IMR-90 (cell line): ENCODE results near the gene PPFIA2. TPM values are rescaled to one million over a fixed set of nuclear protein-coding genes. Genes with fewer than 3 reads are reported as not detected.

Experiments used
- ATAC-seq: fragments of 200-7000 bp; cut with Tn5 transposase; 2 replicates; pipeline ENCODE4 v1.9.1; 2020; ENCODE audit warnings: low read depth, mild to moderate bottlenecking, moderate library complexity
- BruUV-seq: library from RNA; stranded (reverse); fragments of 400-500 nt; replicated peaks from 2 replicates; lab custom pipeline; 2021; lab: Mats Ljungman, UMichigan
- CTCF ChIA-PET: fragments of 300-600 bp; formaldehyde crosslinking; extraction: SDS; loops from one replicate; lab custom pipeline; 2021; ENCODE audit warnings: antibody characterized with exemption; lab: Yijun Ruan, JAX
- POLR2A ChIA-PET: fragments of 300-600 bp; sonication (Branson Sonifier 250); formaldehyde crosslinking; loops from one replicate; lab custom pipeline; 2022; ENCODE audit warnings: antibody characterized with exemption; ENCODE audit not compliant: unreplicated experiment; lab: Charles Lee
- DNase-seq: peaks from one replicate; pipeline ENCODE4 v3.0.0; 2013
- H2AFZ ChIP-seq: replicated peaks from 2 replicates; pipeline ENCODE3; 2013; ENCODE audit warnings: low read length, mild to moderate bottlenecking; ENCODE audit not compliant: poor library complexity
- H2AK5ac ChIP-seq: 2 replicates; pipeline ENCODE4 v1.6.1; 2013; ENCODE audit warnings: low read depth, low read length, inconsistent platforms
- H2AK9ac ChIP-seq: replicated peaks from 2 replicates; pipeline ENCODE3; 2013; ENCODE audit warnings: mild to moderate bottlenecking, low read depth, low read length, moderate library complexity; ENCODE audit not compliant: poor library complexity
- H2BK120ac ChIP-seq: 2 replicates; pipeline ENCODE4 v1.6.1; 2013; ENCODE audit warnings: low read depth, low read length, inconsistent platforms
- H2BK15ac ChIP-seq: 3 replicates; pipeline ENCODE4 v1.6.1; 2013; ENCODE audit warnings: low read depth, low read length, inconsistent platforms
- H2BK20ac ChIP-seq: 2 replicates; pipeline ENCODE4 v1.6.1; 2013; ENCODE audit warnings: low read depth, mild to moderate bottlenecking, inconsistent platforms, low read length, moderate library complexity
- H2BK5ac ChIP-seq: 2 replicates; pipeline ENCODE4 v1.6.1; 2013; ENCODE audit warnings: mild to moderate bottlenecking, low read depth, low read length, inconsistent platforms; ENCODE audit not compliant: poor library complexity, severe bottlenecking
- H3K14ac ChIP-seq: replicated peaks from 2 replicates; pipeline ENCODE4 v1.6.1; 2013; ENCODE audit warnings: low read depth, low read length, inconsistent platforms
- H3K18ac ChIP-seq: 2 replicates; pipeline ENCODE4 v1.6.1; 2013; ENCODE audit warnings: low read depth, low read length, control low read depth
- H3K23ac ChIP-seq: 2 replicates; pipeline ENCODE4 v1.6.1; 2013; ENCODE audit warnings: low read depth, low read length, inconsistent platforms
- H3K27ac ChIP-seq: 2 replicates; pipeline ENCODE4 v1.5.1; 2013; ENCODE audit warnings: mild to moderate bottlenecking, control low read depth, low read length; ENCODE audit not compliant: insufficient read depth
- H3K27me3 ChIP-seq: 2 replicates; pipeline ENCODE4 v1.6.1; 2013; ENCODE audit warnings: low read length; ENCODE audit not compliant: control insufficient read depth, insufficient read depth
- H3K36me3 ChIP-seq: 2 replicates; pipeline ENCODE4 v1.6.1; 2013; ENCODE audit warnings: low read length, mixed read lengths; ENCODE audit not compliant: control insufficient read depth, insufficient read depth
- H3K4ac ChIP-seq: 2 replicates; pipeline ENCODE4 v1.6.1; 2013; ENCODE audit warnings: low read depth, low read length, inconsistent platforms
- H3K4me1 ChIP-seq: 2 replicates; pipeline ENCODE4 v1.6.1; 2013; ENCODE audit warnings: low read length, mixed read lengths; ENCODE audit not compliant: control insufficient read depth, insufficient read depth
- H3K4me2 ChIP-seq: 2 replicates; pipeline ENCODE4 v1.6.1; 2013; ENCODE audit warnings: low read depth, mild to moderate bottlenecking, control low read depth, low read length, moderate library complexity
- H3K4me3 ChIP-seq: 2 replicates; pipeline ENCODE4 v1.5.1; 2013; ENCODE audit warnings: low read depth, mild to moderate bottlenecking, control low read depth, low read length, moderate library complexity; ENCODE audit not compliant: insufficient read depth
- H3K56ac ChIP-seq: 2 replicates; pipeline ENCODE4 v1.6.1; 2013; ENCODE audit warnings: low read length, inconsistent platforms; ENCODE audit not compliant: insufficient read depth; ENCODE audit errors: extremely low read depth
- H3K79me1 ChIP-seq, 2 experiments: 2 replicates each; pipeline ENCODE4 v1.6.1; 2013; ENCODE audit warnings: low read length in 2 of 2, inconsistent platforms in 1 of 2, low read depth in 1 of 2
- H3K9ac ChIP-seq: 2 replicates; pipeline ENCODE4 v1.6.1; 2013; ENCODE audit warnings: low read depth, low read length, control low read depth
- H3K9me1 ChIP-seq: 2 replicates; pipeline ENCODE4 v1.6.1; 2013; ENCODE audit warnings: low read length, inconsistent platforms; ENCODE audit not compliant: insufficient read depth
- H3K9me3 ChIP-seq: 2 replicates; pipeline ENCODE4 v1.6.1; 2013; ENCODE audit warnings: low read length; ENCODE audit not compliant: control insufficient read depth, insufficient read depth
- H4K20me1 ChIP-seq: 2 replicates; pipeline ENCODE4 v1.6.1; 2013; ENCODE audit warnings: low read length, inconsistent platforms; ENCODE audit not compliant: insufficient read depth
- H4K5ac ChIP-seq: 2 replicates; pipeline ENCODE4 v1.6.1; 2013; ENCODE audit warnings: mild to moderate bottlenecking, low read depth, low read length, control low read depth
- H4K8ac ChIP-seq, 2 experiments: 2 replicates each; pipeline ENCODE4 v1.6.1; 2013; ENCODE audit warnings: low read depth in 2 of 2, low read length in 2 of 2, control low read depth in 1 of 2, inconsistent platforms in 1 of 2
- H4K91ac ChIP-seq: 2 replicates; pipeline ENCODE4 v1.6.1; 2013; ENCODE audit warnings: low read depth, low read length, inconsistent platforms; ENCODE audit not compliant: insufficient read depth
- MAFK ChIP-seq: IDR thresholded peaks from 2 replicates; pipeline ENCODE4 v1.6.1; 2012; ENCODE audit warnings: low read depth, low read length, improper control_type of control experiment
- MAZ ChIP-seq: IDR thresholded peaks from 2 replicates; pipeline ENCODE4 v1.6.1; 2012; ENCODE audit warnings: low read depth, mild to moderate bottlenecking, low read length, improper control_type of control experiment, moderate library complexity, borderline replicate concordance
- POLR2A ChIP-seq: IDR thresholded peaks from 2 replicates; pipeline ENCODE4 v1.6.1; 2012; ENCODE audit warnings: mild to moderate bottlenecking, low read depth, low read length
- RAD21 ChIP-seq: IDR thresholded peaks from 2 replicates; pipeline ENCODE4 v1.6.1; 2012; ENCODE audit warnings: low read length, improper control_type of control experiment
- SMC3 ChIP-seq: fragments of 150-350 bp; IDR thresholded peaks from 2 replicates; pipeline ENCODE4 v1.6.1; 2016; ENCODE audit warnings: low read depth, mild to moderate bottlenecking, antibody characterized with exemption, low read length, moderate library complexity
- WGBS, 2 experiments: methylation state at CpG; one replicate each; pipeline versions ENCODE4 v1.1.5 to v1.1.7; 2013; ENCODE audit warnings: missing lambda C conversion rate in 2 of 2; ENCODE audit not compliant: insufficient read length in 1 of 2; ENCODE audit errors: extremely low coverage in 2 of 2; 5-methylcytosine and 5-hydroxymethylcytosine counted together
- dilution Hi-C: fragments of 300-500 bp; cut with HindIII; formaldehyde crosslinking; loops from one replicate; pipeline ENCODE4 v1.14.3; 2018; ENCODE audit warnings: low sequenced_read_pairs; ENCODE audit not compliant: unreplicated experiment
- in situ Hi-C: fragments of 300-500 bp; cut with MboI; formaldehyde crosslinking; loops from 3 replicates; pipeline ENCODE4 v1.14.3; 2019; ENCODE audit warnings: low sequenced_read_pairs, inconsistent platforms, mixed read lengths
- intact Hi-C: fragments of 100-400 bp; cut with micrococcal nuclease; formaldehyde crosslinking; loops from 2 replicates; pipeline ENCODE4 v1.10.0; 2022
- polyA plus RNA-seq, 3 experiments: library from polyadenylated mRNA; depleted of rRNA; stranded (reverse); fragments of >200 nt; gene quantifications; 2 replicates each; pipeline ENCODE4 v1.2.3, GENCODE V29; 2012; ENCODE audit warnings: low replicate concordance in 1 of 3
- total RNA-seq: library from RNA; depleted of rRNA; stranded (reverse); fragments of >200 nt; gene quantifications from 2 replicates; pipeline ENCODE4 v1.2.3, GENCODE V29; 2012
- TF ChIP-seq, protein P1 (sequence below): fragments of 150-350 bp; IDR thresholded peaks from 2 replicates; pipeline ENCODE4 v1.6.1; 2017; ENCODE audit warnings: mild to moderate bottlenecking, antibody characterized with exemption, low read length, low read depth
- TF ChIP-seq, protein P2 (sequence below): fragments of 150-350 bp; IDR thresholded peaks from 2 replicates; pipeline ENCODE4 v1.6.1; 2016; ENCODE audit warnings: low read depth, mild to moderate bottlenecking, low read length, moderate library complexity, borderline replicate concordance

Gene PPFIA2
- total and polyA plus RNA-seq, 2 of the 4 experiments (the other 2 are of a cell fraction): 0.29 to 1.3 TPM

GRCh38 chr12:81370456-81370855 is 388.7 kb downstream of the PPFIA2 start:
- H4K91ac ChIP-seq: no peak overlapping the region
- H3K23ac ChIP-seq: no peak overlapping the region
- H4K5ac ChIP-seq: no peak overlapping the region
- no peak overlapping the region for H3K4ac ChIP-seq
- H3K56ac ChIP-seq: no peak overlapping the region
- no peak overlapping the region for H3K9ac ChIP-seq
- H3K36me3 ChIP-seq: no peaks in the 10 kb centered on the region
- H3K27me3 ChIP-seq: no peaks in the 10 kb centered on the region
- no peak overlapping the region for H3K18ac ChIP-seq
- ATAC-seq (no peak), DNase-seq (no peak)
- no peak overlapping the region for H3K4me3 ChIP-seq
- no peak overlapping the region for H3K27ac ChIP-seq
- no CpG with 5 or more reads among the region's 1 CpG for WGBS, 2 experiments
- no peak overlapping the region for H2BK5ac ChIP-seq
- H3K79me1 ChIP-seq: no peaks in the 10 kb centered on the region
- TF ChIP-seq, protein P1, sequence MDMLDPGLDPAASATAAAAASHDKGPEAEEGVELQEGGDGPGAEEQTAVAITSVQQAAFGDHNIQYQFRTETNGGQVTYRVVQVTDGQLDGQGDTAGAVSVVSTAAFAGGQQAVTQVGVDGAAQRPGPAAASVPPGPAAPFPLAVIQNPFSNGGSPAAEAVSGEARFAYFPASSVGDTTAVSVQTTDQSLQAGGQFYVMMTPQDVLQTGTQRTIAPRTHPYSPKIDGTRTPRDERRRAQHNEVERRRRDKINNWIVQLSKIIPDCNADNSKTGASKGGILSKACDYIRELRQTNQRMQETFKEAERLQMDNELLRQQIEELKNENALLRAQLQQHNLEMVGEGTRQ: no peak
- TF ChIP-seq POLR2A: no peak
- TF ChIP-seq SMC3: no peak
- TF ChIP-seq, protein P2, sequence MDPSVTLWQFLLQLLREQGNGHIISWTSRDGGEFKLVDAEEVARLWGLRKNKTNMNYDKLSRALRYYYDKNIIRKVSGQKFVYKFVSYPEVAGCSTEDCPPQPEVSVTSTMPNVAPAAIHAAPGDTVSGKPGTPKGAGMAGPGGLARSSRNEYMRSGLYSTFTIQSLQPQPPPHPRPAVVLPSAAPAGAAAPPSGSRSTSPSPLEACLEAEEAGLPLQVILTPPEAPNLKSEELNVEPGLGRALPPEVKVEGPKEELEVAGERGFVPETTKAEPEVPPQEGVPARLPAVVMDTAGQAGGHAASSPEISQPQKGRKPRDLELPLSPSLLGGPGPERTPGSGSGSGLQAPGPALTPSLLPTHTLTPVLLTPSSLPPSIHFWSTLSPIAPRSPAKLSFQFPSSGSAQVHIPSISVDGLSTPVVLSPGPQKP: no peak
- TF ChIP-seq RAD21: no peak
- TF ChIP-seq MAFK: no peak
- TF ChIP-seq MAZ: no peak
- H3K9me1 ChIP-seq: no peaks in the 10 kb centered on the region
- no TSS peak for BruUV-seq
- ChIA-PET POLR2A (no interaction called here), CTCF (no interaction called here)
- intact Hi-C loops: no loop called here
- no peaks in the 10 kb centered on the region for H3K9me3 ChIP-seq
- no peak overlapping the region for H2BK120ac ChIP-seq
- no peak overlapping the region for H3K4me2 ChIP-seq
- no peak overlapping the region for H2BK15ac ChIP-seq
- no peak overlapping the region for H3K14ac ChIP-seq
- H3K4me1 ChIP-seq: no peaks in the 10 kb centered on the region
- H4K8ac ChIP-seq: no peak overlapping the region
- H2AFZ ChIP-seq: no peak overlapping the region
- H2AK5ac ChIP-seq: no peak overlapping the region
- in situ Hi-C loops: no loop called here
- H2AK9ac ChIP-seq: no peak overlapping the region
- no peaks in the 10 kb centered on the region for H4K20me1 ChIP-seq
- dilution Hi-C loops: no loop called here
- no peak overlapping the region for H2BK20ac ChIP-seq
